Stimulated activated CD8-positive, alpha-beta memory T cell treated with anti-CD3 and anti-CD28 coated beads, Interleukin-4, amount 100 ng/mL, for 48 hours (primary cell): Measurements from ENCODE around the gene HS6ST1.
A peak's percentile ranks its signal among the peaks of the same experiment; 100 is the strongest.
"Not testable (repeated sequence)": the region's sequence is repeated elsewhere in the genome, so short reads cannot be mapped to it uniquely, and the experiment has no call there.

Experiments used
- DNase-seq: peaks from one replicate; pipeline ENCODE4 v3.0.0-alpha.2; 2020

HS6ST1 gene

DNA sequence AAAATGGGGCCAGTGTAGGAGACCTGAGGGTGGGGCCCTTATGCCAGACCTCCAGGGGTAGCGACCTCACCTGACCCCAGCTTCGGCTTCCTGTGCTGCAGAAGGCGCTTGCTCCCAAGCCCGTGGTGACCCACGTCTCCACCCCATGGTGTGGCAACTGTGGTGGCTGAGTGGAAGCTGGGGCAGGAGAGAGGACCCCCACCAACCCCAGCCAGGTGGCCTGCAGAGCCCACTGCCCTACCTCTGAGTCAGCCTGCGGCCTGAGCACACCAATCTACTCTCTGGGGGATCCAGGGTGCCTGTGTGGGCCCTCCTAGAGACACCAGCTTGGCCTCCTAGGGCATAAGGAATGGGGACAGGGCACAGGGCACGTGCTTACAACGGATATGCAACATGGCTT is 52.2 kb downstream of the HS6ST1 start:
- not testable (repeated sequence) for DNase-seq

DNA sequence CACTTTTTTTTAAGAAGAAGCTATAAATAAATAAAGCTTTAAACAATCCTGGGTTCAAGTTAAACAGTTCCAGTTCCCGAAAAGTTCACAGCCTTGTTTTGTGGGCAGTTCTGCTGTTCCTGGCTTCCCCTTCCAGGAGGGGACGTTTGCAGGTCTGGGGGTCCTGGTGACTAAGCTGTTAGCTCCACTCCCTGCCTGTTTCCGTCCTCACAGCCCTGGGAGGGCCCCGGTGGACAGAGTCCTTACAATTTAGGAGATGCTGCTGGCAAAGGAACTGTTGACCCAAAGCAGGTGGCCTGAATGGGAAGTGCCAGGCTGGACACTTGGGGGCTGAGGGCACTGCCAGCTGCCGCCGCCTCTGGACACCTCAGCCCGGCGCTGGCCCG is 53.1 kb downstream of the HS6ST1 start:
- DNase-seq = not testable (repeated sequence)

DNA sequence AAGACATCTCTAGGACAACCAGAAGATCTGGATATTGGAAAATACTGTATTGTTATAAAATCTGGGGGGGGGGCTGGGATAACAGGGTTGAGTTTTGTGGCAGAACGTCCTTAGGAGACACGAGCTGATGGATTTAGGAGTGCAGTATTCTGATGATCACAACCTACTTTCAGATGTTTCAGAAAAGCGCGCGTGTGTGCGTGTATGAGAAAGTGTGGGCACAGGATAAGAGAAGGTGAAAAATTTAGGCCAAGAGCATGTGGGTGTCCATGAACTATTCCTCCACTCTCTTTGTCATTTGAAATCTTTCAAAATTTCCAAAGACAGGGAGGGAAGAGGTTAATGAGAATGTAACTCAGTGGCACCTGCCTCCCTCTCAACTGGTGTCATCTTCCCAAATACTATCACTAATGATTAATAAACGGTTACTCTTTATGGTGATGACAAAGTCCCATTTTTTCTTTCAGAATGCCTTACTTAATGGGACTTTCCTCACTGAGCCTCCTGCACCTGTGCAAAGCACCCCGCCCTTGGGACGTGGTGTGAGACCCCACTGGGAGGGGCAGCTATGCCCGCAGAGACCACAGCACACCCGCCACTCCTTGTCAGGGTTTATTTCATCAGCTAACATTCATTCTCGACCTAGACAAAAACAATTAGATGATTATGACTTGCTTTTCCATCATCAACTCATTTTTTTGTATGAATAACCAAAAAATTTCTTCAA is 53.6 kb downstream of the HS6ST1 start:
- DNase-seq = no peak

DNA sequence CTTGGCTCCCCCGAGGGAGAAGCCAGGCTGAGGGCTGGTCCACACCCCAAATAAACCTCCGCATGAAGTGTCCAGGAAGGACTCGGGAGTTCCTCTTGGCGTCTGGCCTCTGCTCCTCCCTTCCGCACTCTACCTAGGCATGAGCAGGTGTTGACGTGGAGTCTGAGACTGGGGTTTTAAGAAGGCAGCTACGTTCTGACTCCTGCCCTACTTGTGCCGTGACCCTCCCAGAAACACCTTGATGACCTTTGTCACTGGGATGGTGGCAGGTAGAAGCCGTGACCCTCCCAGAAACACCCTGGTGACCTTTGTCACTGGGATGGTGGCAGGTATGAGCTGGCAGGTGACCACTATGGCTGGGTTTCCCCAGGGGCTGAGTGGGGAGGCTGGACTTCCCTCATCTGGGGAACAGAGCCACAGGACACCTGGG is 54.8 kb downstream of the HS6ST1 start:
- DNase-seq = no peak

DNA sequence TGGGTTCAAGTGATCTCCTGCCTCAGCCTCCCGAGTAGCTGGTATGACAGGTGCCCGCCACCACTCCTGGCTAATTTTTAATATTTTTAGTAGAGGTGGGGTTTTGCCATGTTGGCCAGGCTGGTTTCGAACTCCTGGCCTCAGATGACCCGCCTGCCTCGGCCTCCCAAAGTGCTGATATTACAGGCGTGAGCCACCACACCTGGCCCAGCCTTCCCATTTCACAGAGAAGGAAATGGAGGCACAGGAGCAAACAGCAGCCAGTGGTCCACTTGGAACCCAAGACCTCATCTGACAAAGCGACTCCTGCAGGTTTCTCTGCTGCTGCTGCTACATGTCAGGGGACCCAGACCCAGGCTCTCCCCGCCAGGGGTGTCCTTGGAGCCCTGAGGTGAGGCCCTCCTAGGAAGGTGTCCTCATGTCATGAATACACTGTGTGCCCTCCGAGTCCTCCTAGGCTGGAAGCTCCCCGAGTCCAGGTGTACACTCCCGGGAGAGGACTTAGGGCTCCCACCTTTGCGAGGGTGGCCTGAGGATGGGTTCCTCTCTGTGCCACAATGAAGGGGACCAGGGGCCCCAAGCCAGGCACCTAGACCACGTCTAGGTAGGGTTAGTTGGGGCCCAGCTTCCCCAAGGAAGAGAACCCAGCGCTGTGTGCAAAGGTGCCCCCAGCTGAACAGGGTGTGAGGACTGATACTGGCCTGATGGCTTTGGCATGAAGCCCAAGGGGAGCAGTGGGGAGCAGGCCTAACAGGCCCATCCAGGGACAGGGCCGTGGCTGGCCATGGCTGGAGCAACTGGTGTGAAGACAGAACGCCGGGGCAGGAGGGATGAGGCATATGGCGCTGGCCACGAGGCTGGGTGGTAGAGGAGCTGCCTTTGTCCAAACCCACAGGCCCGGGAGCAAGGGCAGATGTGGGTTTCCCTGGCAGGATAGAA is 56.1 kb downstream of the HS6ST1 start:
- DNase-seq = no peak

DNA sequence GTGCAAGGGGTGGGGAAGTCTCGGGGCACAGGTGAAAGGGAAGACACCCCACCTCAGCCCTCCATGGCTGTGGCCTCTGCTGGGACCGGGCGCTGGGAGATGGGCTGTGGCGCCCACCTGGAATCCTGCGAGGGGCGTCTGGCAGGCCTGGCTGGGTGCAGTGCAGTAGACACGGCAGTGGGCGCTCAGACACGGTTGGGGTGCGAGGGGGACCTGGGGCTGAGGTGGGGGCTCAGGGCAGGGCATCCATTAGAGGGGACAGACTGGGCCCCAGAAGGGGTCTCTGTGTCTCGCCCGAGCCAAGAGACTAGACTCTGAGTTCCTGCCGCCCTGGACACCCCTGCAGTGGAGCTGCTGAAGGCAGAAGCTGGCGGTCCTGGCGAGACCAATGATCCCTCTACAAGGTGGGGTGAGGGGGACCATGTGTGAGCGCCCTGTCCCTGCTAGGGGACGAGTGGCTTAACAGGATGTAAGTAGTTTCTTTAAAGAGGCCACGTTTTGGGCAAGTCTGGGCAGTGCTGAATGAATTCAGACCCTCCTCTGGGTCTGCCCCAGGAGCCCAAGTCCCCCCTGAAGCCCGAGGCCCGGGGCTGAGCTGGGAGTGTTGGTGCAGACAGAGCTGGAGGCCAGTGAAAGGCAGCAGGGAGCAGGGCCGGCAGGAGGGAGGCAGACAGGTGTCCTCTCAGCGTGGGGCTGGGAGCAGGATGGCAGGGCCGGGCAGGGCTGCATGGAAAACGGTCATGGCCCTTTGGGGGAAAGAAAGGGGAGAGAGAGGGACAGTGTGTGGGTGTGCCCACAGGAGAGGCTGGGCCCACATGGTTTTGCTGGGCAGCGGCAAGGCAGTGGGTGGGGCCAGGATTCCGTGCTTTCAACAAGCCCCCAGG is 57.2 kb downstream of the HS6ST1 start:
- peak; percentile 19 for DNase-seq

DNA sequence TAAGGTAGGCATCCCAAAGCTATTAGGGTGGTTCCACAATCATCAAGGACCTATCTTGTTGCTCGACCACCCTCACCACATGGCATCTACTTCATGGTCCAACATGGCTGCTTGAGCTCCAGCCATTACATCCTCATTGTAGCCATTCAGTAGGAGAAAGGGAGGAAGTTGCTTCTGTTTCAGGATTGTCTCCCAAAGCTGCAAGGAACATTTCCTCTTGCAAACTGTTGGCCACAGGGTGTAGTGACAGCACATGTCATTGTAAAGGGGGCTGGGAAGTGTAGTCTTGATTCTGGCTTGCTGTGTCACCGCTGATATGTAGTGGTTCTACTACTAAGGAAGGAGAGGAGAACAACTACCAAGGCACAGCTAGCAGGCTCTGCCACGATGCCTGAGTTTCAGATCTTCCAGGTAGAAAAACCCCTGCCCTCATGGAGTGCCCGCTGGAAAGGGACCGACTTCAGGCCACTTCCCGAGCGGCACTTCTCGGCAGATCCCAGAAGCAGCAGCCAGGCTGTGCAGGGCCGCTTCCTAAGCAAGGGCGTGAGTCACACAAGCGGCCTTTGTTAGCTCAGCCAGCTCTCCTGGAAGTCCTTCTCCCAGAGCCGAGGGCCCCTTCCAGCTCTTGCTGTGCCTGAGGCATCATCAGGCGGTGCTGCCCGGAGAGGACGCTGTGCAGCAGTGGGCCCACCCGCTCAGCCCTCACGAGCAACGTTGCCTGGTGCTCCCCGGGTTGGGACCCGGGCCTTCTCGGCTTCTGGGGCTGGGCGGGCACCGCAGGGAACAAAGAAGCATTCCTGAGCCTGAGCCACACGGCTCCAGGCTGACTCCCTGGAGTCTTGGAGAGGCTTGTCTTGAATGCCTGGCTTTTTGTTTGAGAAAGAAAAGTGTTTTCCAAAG is 58.2 kb downstream of the HS6ST1 start:
- no peak for DNase-seq

DNA sequence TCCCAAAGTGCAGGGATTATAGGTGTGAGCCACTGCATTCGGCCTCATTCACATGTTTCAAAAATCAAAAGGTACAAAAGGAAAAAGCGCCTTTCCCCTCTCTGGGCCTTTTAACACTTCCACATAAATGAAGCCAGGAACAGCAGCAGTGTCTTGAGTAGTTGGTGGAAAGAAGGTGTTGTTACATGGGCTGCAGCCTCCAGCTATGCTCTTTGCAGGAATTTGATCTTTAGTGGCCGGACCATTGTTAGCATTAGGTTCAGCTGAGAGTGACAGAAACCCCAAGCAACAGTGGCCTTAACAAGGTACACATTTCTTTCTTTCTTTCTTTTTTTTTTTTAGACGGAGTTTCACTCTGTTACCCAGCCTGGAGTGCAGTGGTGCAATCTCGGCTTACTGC is 59.1 kb downstream of the HS6ST1 start:
- DNase-seq = no peak

DNA sequence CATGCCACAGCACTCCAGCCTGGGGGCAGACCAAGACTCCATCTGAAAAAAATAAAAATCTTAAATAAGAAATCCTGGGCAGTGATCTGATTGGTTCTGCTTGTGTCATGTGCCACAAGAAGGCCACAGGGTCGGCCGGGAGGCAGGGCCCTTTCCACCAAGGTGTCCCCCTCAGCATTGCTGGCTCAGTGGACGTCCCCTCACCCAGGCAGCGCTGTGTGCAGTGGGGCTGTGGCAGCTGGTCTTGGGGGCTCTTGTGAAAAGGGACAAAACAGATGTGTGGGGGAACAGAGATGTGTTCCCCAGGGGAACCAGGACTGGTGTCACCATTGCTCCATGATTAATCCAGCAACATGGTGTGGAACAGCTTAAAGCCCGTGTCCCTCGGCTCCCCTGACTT is 60.5 kb downstream of the HS6ST1 start:
- DNase-seq = no peak

DNA sequence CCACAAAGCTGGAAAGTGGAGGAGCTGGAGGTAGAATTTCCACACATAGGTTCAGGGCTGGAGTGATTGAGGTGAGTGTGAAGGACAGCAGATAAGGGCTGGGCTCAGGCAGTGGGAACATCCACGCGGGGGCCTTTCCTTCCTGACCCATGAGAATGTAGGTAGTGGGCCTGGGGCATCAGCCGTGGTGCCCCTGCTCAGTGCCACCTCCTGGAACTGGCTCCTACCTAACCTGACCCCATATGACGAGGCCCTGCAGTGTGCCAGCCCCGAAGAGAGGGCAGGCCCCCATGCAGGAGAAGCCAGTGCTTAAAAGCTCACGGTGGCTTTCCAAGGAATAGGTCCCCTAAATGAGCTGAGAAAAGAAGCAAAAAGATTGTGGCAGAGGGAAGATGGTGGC is 66.2 kb downstream of the HS6ST1 start:
- DNase-seq = peak; percentile 3

DNA sequence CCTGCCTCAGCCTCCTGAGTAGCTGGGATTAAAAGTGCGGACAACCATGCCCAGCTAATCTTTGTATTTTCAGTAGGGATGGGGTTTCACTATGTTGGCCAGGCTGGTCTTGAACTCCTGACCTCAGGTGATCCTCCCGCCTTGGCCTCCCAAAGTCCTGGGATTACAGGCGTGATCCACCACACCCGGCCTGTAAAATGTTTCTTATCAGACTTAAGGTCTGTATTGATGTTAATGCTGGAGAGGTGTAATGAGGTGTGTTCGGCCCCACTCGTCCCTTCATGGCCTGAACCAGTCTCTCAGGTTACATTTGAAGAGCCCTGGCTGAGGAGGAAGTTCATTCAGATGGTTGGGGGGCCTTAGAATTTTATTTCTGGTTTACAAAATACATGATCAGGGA is 66.6 kb downstream of the HS6ST1 start:
- peak; percentile 1 for DNase-seq

DNA sequence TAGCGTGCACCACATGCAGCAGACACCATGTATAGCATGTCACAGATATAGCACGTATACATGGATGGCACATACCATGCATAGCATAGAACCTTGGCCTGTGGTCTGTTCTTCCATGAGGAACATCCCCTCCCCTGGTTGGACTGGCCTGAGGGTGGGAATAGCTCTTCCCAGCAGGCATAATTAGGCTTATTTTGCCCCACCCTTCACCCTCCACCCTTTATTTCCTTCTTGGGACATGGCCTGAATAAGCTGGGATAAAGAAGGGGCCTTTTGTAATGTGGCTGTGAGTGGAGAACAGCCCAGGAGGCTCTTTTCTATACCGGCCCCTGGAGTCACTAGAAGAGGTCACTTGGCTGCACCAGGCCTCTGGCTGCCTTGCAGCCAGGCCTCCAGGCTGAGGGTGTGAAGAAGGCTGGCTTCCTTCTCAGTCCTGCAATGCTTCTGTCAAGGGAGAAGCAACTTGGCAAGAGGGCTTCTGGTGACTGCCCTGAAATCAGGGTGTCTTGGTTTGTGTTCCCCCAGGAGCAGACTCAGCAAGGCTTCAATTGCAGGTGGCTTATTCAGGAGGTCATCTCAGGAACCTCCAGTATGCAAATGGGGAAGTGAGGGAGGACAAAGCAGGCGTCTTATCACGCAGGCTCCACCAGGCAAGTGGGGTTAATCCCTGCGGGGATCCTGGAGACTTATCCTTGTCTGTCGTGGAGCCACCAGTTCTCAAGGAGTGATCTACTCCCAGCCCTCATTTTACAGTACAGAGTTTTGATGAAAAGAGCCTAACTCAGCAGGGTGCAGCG is 68.2 kb downstream of the HS6ST1 start:
- DNase-seq = no peak

DNA sequence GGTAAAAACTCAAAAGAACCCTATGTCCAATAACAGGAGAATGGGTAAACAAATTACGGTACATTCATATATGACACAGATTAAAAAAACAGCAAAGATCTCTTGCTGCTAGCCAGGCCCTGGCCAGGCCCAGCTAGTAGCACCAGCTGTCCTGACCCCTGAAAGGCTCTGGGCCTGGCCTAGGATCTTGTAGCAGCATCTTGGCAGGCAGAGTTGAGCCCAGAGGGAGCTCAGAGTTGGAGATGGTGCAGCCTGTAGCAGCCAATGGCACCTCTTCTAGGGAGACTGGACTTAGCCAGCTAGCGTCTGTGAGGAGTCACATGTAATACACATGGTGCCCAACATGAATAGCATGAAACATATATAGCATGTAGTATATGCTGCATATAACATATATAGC is 69.1 kb downstream of the HS6ST1 start:
- DNase-seq = no peak

DNA sequence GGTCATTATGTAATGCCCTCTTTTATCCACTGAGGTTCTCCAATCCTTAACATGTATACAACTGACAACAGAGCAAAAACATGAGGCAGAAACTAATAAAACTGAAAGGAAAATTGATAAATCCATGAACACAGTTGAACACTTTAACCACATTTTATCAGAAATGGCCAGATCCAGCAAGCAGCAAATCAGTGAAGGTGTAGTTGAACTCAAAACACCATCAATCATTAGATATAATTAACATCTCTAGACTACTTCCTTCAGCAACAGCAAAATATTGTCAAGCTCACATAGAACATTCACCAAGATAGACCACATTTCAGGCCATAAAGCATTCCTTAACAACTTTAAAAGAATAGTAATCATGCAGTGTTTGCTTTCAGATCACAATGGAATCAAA is 72.9 kb downstream of the HS6ST1 start:
- DNase-seq = no peak

DNA sequence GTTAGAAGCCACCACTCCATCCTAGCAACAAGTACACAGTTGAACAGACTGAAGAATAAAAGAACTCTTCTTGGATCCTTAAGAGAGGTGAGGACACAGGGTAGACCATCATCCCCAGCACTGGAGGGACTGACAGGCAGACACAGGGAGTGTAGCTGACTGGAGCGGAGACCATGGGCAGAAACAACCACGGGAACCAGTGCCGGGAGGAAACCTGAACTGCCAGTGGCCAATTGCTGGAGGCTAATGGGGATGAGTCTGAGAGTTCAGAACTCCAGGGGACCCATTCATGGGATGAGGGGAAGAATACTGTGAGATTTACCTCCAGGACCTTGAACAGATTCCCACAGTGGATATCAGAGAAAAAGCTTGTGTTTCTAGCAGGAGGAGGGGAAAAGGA is 76.8 kb downstream of the HS6ST1 start:
- no peak for DNase-seq

DNA sequence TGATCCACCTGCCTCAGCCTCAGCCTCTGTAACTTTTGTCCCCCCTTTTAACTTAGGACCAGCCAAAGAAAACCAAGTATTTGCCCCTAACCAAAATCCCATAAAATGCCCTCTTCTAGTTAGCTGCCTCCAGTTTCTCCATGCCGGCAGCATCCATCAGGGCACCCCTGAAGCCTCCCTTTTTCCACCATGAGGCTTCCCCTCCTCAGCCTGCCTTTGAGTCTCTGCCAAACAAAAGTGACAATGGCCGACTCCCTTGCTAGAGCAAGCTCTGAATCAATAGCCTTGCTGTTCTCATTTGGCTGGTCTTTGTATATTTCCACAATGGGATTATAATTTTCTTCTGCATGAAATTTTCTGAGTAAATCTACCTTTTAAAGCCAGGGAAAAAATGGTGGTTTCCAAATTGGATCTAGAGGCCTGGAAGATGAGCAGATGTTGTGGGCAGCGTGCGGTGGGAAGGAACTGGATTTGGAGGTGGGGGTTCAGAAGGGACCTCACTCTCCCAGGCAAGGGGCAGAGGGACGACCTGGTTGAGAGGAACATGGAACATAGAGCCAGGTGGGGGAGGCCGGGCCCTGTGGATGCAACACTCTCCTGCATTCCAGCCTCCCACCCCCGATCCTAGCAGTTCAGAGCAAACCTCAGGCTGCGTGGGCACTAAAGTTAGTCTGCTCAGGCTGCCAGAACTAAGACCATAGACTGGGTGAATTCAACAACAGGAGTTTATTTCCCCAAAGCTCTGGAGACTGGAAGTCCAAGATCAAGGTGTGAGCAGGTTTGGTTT is 80.6 kb downstream of the HS6ST1 start:
- DNase-seq = no peak

DNA sequence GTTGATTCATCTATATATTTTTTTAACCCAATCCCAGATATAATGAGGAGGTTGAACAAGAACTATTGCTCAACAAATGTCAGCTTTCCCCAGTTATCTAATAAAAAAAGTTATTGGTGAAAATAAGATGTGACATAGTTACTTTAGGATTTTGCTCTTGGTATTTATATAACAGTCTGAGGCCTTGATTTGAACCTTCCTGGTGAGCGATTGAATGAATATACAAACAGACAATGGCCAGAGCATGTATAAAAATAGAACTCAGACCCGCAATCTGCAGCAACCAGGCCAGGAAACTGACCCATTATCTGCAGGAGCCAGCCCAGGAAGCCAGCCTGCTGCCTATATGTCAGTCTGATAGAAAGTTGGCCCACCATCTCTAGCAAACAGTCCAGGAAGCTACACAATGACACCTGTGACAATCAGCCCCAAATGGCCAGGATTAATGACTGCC is 81.6 kb downstream of the HS6ST1 start:
- no peak for DNase-seq

DNA sequence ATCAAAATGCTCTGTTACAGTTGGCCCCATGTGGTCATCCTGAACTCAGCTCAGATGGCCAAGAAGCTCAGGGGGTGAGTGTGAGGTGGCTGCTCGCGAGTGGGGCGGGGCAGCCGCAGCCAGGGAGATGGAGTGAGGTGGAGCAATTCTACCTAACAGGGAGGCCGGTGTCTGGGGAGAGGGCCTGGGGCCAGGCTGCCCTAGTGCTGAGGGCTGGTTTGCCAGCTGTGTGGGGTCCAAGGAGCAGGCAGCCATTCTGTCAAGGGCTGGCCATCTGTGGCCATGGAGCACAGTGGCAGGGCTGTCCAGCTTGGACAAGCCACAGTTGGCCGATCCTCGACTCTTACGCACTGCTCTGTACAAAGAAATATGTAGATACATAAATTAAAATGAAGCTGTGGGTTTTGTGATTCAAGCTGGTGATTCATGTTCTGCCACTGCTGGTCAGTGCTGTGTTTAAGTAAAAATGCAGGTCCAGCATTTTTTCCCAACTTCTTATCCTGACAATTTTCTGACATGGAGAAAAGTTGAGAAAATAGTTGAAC is 82.1 kb downstream of the HS6ST1 start:
- DNase-seq = no peak

DNA sequence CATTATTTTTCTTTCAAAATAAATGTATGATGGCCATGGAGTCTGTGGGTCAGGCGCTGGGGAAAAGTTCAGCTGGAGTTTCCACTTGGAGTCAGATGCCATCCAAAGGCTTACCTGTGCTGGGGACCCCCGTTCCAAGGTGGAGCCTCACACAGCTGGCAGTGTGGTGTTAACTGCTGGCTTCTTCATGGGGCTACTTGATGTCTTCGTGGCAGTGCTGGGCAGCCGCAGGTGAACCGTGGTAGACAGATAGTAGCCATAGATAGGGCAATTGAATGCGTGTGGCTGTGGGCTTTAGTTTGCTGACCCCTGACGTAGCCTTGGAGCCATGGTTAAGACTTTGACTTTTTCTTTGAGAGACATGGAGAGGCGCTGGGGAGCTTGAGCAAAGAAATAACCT is 83.1 kb downstream of the HS6ST1 start:
- DNase-seq = no peak

DNA sequence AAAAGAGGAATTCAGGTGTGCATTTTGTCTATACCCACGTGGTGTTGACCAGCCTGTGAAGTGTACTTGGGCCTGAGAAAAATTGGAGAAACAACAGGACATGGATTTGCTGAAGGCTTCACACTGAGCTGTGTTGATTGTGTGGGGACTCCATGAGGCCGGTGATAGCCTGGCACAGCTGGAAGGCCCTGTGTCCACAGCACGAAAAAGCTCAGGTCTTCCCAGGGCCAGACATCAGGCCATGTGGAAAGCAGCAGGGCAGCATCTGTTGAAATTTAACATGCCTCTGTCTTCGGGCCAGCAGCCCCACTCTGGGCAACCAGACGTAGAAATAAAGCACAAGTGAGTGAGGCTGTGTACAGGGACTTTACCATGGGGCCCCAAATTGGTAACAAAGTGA is 84.1 kb downstream of the HS6ST1 start:
- DNase-seq = no peak
